CD14-positive monocyte (primary cell): Measurements from ENCODE around the gene MUCL1. TPM values are rescaled to one million over a fixed set of nuclear protein-coding genes. Genes with fewer than 3 reads are reported as not detected.
A peak's percentile ranks its signal among the peaks of the same experiment; 100 is the strongest.

Experiments used
- DNase-seq, 3 donors: peaks; one replicate each; pipeline ENCODE4 v3.0.0-alpha.2; 2011 to 2022
- H2AFZ ChIP-seq: 2 replicates; pipeline ENCODE4 v1.6.0; 2012; ENCODE audit warnings: mild to moderate bottlenecking, low read depth, low read length, inconsistent platforms; ENCODE audit not compliant: insufficient read depth, poor library complexity, severe bottlenecking
- H3K27ac ChIP-seq, 2 donors: 1 replicate in 1 of 2; 2 replicates in 1 of 2; pipeline ENCODE4 v1.5.1; 2012 to 2013; ENCODE audit warnings: low read length in 2 of 2, control low read depth in 1 of 2, inconsistent platforms in 1 of 2, low read depth in 1 of 2, mild to moderate bottlenecking in 1 of 2
- H3K27me3 ChIP-seq, 2 donors: one replicate each; pipeline versions ENCODE4 v1.6.0 to v1.6.1; 2011 to 2013; ENCODE audit warnings: low read length in 2 of 2; ENCODE audit not compliant: control insufficient read depth in 2 of 2, insufficient read depth in 2 of 2
- H3K36me3 ChIP-seq, 2 donors: replicated peaks in 1 of 2; 1 replicate in 1 of 2; 2 replicates in 1 of 2; pipeline versions ENCODE4 v1.5.1 to v1.6.1; 2012 to 2013; ENCODE audit warnings: low read length in 2 of 2, control low read depth in 1 of 2, inconsistent platforms in 1 of 2, mild to moderate bottlenecking in 1 of 2; ENCODE audit not compliant: insufficient read depth in 2 of 2, control insufficient read depth in 1 of 2
- H3K4me1 ChIP-seq, 2 donors: 1 replicate in 1 of 2; 2 replicates in 1 of 2; pipeline versions ENCODE4 v1.5.1 to v1.6.1; 2012 to 2013; ENCODE audit warnings: low read length in 2 of 2, control low read depth in 1 of 2, inconsistent platforms in 1 of 2, mild to moderate bottlenecking in 1 of 2, moderate library complexity in 1 of 2; ENCODE audit not compliant: insufficient read depth in 2 of 2, control insufficient read depth in 1 of 2
- H3K4me2 ChIP-seq: replicated peaks from 2 replicates; pipeline ENCODE3; 2012; ENCODE audit warnings: low read length, moderate library complexity, mild to moderate bottlenecking; ENCODE audit not compliant: poor library complexity, severe bottlenecking; ENCODE audit errors: extremely low read depth
- H3K4me3 ChIP-seq, 3 experiments: fragments of 200-600 bp in 1 of 3; sonication (generic) in 1 of 3; replicated peaks in 1 of 3; 1 replicate in 2 of 3; 2 replicates in 1 of 3; pipeline ENCODE4 v1.5.1; 2011 to 2013; ENCODE audit warnings: low read length in 3 of 3, mild to moderate bottlenecking in 3 of 3, control low read depth in 2 of 3, low read depth in 2 of 3, inconsistent platforms in 1 of 3, moderate library complexity in 1 of 3
- H3K79me2 ChIP-seq: 2 replicates; pipeline ENCODE4 v1.6.0; 2012; ENCODE audit warnings: mild to moderate bottlenecking, control low read depth, inconsistent platforms, low read length, moderate library complexity; ENCODE audit not compliant: insufficient read depth
- H3K9ac ChIP-seq: 2 replicates; pipeline ENCODE4 v1.6.0; 2017; ENCODE audit warnings: low read length, mild to moderate bottlenecking; ENCODE audit not compliant: insufficient read depth, poor library complexity, severe bottlenecking
- H3K9me3 ChIP-seq, 2 donors: replicated peaks in 1 of 2; 1 replicate in 1 of 2; 2 replicates in 1 of 2; pipeline versions ENCODE4 v1.5.1 to v1.6.1; 2012 to 2013; ENCODE audit warnings: low read length in 2 of 2, control low read depth in 1 of 2; ENCODE audit not compliant: control insufficient read depth in 1 of 2, insufficient read depth in 1 of 2
- H4K20me1 ChIP-seq: 2 replicates; pipeline ENCODE4 v1.6.0; 2012; ENCODE audit warnings: mild to moderate bottlenecking, low read length, control low read depth, moderate library complexity; ENCODE audit not compliant: insufficient read depth
- H3K27ac Mint-ChIP-seq, 7 donors: one replicate each; pipeline ENCODE4 v1.8.0; 2020; ENCODE audit warnings: mild to moderate bottlenecking in 7 of 7, mixed read lengths in 7 of 7, moderate library complexity in 6 of 7, inconsistent platforms in 2 of 7
- H3K27me3 Mint-ChIP-seq, 3 donors: one replicate each; pipeline ENCODE4 v1.8.0; 2021 to 2022; ENCODE audit warnings: low read depth in 3 of 3, mild to moderate bottlenecking in 3 of 3, mixed read lengths in 3 of 3, moderate library complexity in 3 of 3, inconsistent platforms in 1 of 3
- H3K36me3 Mint-ChIP-seq, 2 donors: one replicate each; pipeline ENCODE4 v1.8.0; 2020; ENCODE audit warnings: mixed read lengths in 2 of 2, inconsistent platforms in 1 of 2, mild to moderate bottlenecking in 1 of 2
- H3K4me1 Mint-ChIP-seq: one replicate; pipeline ENCODE4 v1.8.0; 2020; ENCODE audit warnings: mild to moderate bottlenecking, mixed read lengths
- H3K4me3 Mint-ChIP-seq, 2 donors: one replicate each; pipeline ENCODE4 v1.8.0; 2020; ENCODE audit warnings: mild to moderate bottlenecking in 2 of 2, mixed read lengths in 2 of 2, moderate library complexity in 1 of 2
- H3K9me3 Mint-ChIP-seq, 7 donors: one replicate each; pipeline ENCODE4 v1.8.0; 2020 to 2022; ENCODE audit warnings: mixed read lengths in 7 of 7, mild to moderate bottlenecking in 6 of 7, moderate library complexity in 6 of 7, inconsistent platforms in 2 of 7
- CTCF ChIP-seq: fragments of 200-600 bp; IDR thresholded peaks from one replicate; pipeline ENCODE4 v1.8.0; 2022; ENCODE audit warnings: antibody characterized with exemption, mild to moderate bottlenecking
- WGBS: methylation state at CpG from one replicate; pipeline ENCODE4 v1.1.5; 2013; ENCODE audit warnings: missing lambda C conversion rate; ENCODE audit not compliant: insufficient coverage; 5-methylcytosine and 5-hydroxymethylcytosine counted together
- intact Hi-C, 2 donors: fragments of 100-400 bp; cut with micrococcal nuclease; formaldehyde crosslinking; loops; one replicate each; pipeline versions ENCODE4 v1.15.0 to v1.15.1; 2023
- polyA plus RNA-seq, 3 donors: library from polyadenylated mRNA; depleted of rRNA in 1 of 3; unstranded in 2 of 3; stranded (reverse) in 1 of 3; fragments of 300-500 nt in 2 of 3; fragments of >200 nt in 1 of 3; fragmentation: Illumina TruSeq in 2 of 3; gene quantifications; 1 replicate in 2 of 3; 2 replicates in 1 of 3; pipeline ENCODE4 v1.2.3, GENCODE V29; 2012 to 2021

MUCL1 gene
- polyA plus RNA-seq, 3 donors, result not detected

- H3K9me3 ChIP-seq, result no peaks in the 10 kb centered on the region
- Mint-ChIP-seq H3K9me3 (peaks cover 0 to 9% (median 2%) of the 10 kb centered on the region in 7 donors), H3K36me3 (peaks cover 0 to 4% of the 10 kb centered on the region in 2 donors), H3K4me1 (peaks cover 29% of the 10 kb centered on the region), H3K4me3 (no peak overlapping the region), H3K27me3 (peaks cover 1 to 2% (median 1%) of the 10 kb centered on the region in 3 donors), H3K27ac (peak overlapping the region in 1 of 7 donors; percentile 52)
- no peaks in the 10 kb centered on the region for H3K27me3 ChIP-seq
- H3K79me2 ChIP-seq, result no peaks in the 10 kb centered on the region
- H2AFZ ChIP-seq, result no peak overlapping the region
- peaks cover 16 to 18% of the 10 kb centered on the region in 2 donors for H3K4me1 ChIP-seq
- no peak overlapping the region for H3K4me2 ChIP-seq
- H4K20me1 ChIP-seq, result no peaks in the 10 kb centered on the region
- no peak for DNase-seq
- H3K36me3 ChIP-seq, result no peaks in the 10 kb centered on the region
- no peak overlapping the region for H3K4me3 ChIP-seq
- intact Hi-C loops, result loop anchor here in 1 of 2 donors (10.0 kb wide), 1 partner anchor 235 kb away; no protein-coding TSS in a partner anchor
- H3K9ac ChIP-seq, result no peak overlapping the region
- TF ChIP-seq CTCF, result no peak
- no peak overlapping the region for H3K27ac ChIP-seq
These were observed 24.1 kb upstream of the MUCL1 start for GRCh38 chr12:54830199-54830598.

- Mint-ChIP-seq H3K27me3 (peaks cover 0 to 1% (median 1%) of the 10 kb centered on the region in 3 donors), H3K27ac (peak overlapping the region in 2 of 7 donors; percentile 27 to 66), H3K4me3 (no peak overlapping the region), H3K36me3 (peaks cover 0 to 4% of the 10 kb centered on the region in 2 donors), H3K4me1 (peaks cover 29% of the 10 kb centered on the region), H3K9me3 (peaks cover 0 to 9% (median 4%) of the 10 kb centered on the region in 7 donors)
- H4K20me1 ChIP-seq, result no peaks in the 10 kb centered on the region
- no peaks in the 10 kb centered on the region for H3K79me2 ChIP-seq
- H2AFZ ChIP-seq, result no peak overlapping the region
- peaks cover 16 to 18% of the 10 kb centered on the region in 2 donors for H3K4me1 ChIP-seq
- no peak overlapping the region for H3K4me2 ChIP-seq
- H3K27ac ChIP-seq, result peak overlapping the region in 1 of 2 donors; percentile 7
- 100% methylated on average over 1 of the region's 1 CpG for WGBS
- H3K27me3 ChIP-seq, result no peaks in the 10 kb centered on the region
- no peak for TF ChIP-seq CTCF
- H3K9ac ChIP-seq, result no peak overlapping the region
- H3K4me3 ChIP-seq, result no peak overlapping the region
- H3K36me3 ChIP-seq, result no peaks in the 10 kb centered on the region
- H3K9me3 ChIP-seq, result no peaks in the 10 kb centered on the region
- peak in 1 of 3 donors; percentile 28 for DNase-seq
- intact Hi-C loops, result loop anchor here in 1 of 2 donors (10.0 kb wide), 1 partner anchor 233 kb away; no protein-coding TSS in a partner anchor
These were observed 22.7 kb upstream of the MUCL1 start for GRCh38 chr12:54831631-54832030.
